Gastrocnemius medialis (tissue), 4 donors: Measurements from ENCODE around the gene WDFY2.

ENCODE experiments used
- POLR2A ChIP-seq, 2 donors: fragments of 450-650 bp; IDR thresholded peaks; one replicate each; pipeline ENCODE4 v1.6.1; 2017; ENCODE audit warnings: antibody characterized with exemption in 2 of 2, mild to moderate bottlenecking in 2 of 2, moderate library complexity in 2 of 2
- TF ChIP-seq, protein P1 (sequence below), 5 experiments: fragments of 450-650 bp in 3 of 5; fragments of 200-600 bp in 2 of 5; sonication (generic) in 2 of 5; IDR thresholded peaks in 4 of 5; conservative IDR thresholded peaks in 1 of 5; 1 replicate in 4 of 5; 2 replicates in 1 of 5; pipeline ENCODE4 v1.5.1; 2016 to 2019; ENCODE audit warnings: antibody characterized with exemption in 5 of 5, mild to moderate bottlenecking in 3 of 5, moderate library complexity in 3 of 5

- TF ChIP-seq POLR2A (IDR thresholded peaks at IDR 0.05), result no peak
- TF ChIP-seq, protein P1, sequence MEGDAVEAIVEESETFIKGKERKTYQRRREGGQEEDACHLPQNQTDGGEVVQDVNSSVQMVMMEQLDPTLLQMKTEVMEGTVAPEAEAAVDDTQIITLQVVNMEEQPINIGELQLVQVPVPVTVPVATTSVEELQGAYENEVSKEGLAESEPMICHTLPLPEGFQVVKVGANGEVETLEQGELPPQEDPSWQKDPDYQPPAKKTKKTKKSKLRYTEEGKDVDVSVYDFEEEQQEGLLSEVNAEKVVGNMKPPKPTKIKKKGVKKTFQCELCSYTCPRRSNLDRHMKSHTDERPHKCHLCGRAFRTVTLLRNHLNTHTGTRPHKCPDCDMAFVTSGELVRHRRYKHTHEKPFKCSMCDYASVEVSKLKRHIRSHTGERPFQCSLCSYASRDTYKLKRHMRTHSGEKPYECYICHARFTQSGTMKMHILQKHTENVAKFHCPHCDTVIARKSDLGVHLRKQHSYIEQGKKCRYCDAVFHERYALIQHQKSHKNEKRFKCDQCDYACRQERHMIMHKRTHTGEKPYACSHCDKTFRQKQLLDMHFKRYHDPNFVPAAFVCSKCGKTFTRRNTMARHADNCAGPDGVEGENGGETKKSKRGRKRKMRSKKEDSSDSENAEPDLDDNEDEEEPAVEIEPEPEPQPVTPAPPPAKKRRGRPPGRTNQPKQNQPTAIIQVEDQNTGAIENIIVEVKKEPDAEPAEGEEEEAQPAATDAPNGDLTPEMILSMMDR (IDR thresholded peaks at IDR 0.05 in 4 of 5, conservative IDR thresholded peaks at IDR 0.05 in 1 of 5), result no peak
These were observed 216.2 kb downstream of the WDFY2 start for GRCh38 chr13:51800486-51800885.
